Muscle of leg (tissue), 11 donors: ENCODE data around the gene MIDN. TPM values are rescaled to one million over a fixed set of nuclear protein-coding genes. Genes with fewer than 3 reads are reported as not detected.

Experiments
- DNase-seq: peaks from one replicate; pipeline ENCODE4 v3.0.0; 2013
- H3K27ac ChIP-seq: one replicate; pipeline ENCODE4 v1.5.1; 2013; ENCODE audit warnings: mild to moderate bottlenecking, low read length, control low read depth
- H3K27me3 ChIP-seq: one replicate; pipeline ENCODE4 v1.6.1; 2013; ENCODE audit warnings: low read length; ENCODE audit not compliant: control insufficient read depth, insufficient read depth
- H3K36me3 ChIP-seq: one replicate; pipeline ENCODE4 v1.6.1; 2013; ENCODE audit warnings: low read length; ENCODE audit not compliant: control insufficient read depth, insufficient read depth
- H3K4me1 ChIP-seq: one replicate; pipeline ENCODE4 v1.6.1; 2013; ENCODE audit warnings: low read length; ENCODE audit not compliant: control insufficient read depth, insufficient read depth
- H3K4me3 ChIP-seq: one replicate; pipeline ENCODE4 v1.5.1; 2013; ENCODE audit warnings: low read length, control low read depth
- H3K9me3 ChIP-seq: replicated peaks from 2 replicates; pipeline ENCODE4 v1.6.1; 2013; ENCODE audit warnings: low read depth, low read length; ENCODE audit not compliant: control insufficient read depth
- WGBS: methylation state at CpG from one replicate; pipeline ENCODE4 v1.1.5; 2013; ENCODE audit warnings: missing lambda C conversion rate; ENCODE audit not compliant: insufficient coverage; 5-methylcytosine and 5-hydroxymethylcytosine counted together
- polyA plus RNA-seq, 8 donors: library from polyadenylated mRNA; unstranded; fragments of 120-200 nt; gene quantifications; one replicate each; pipeline versions ENCODE4 v1.2.1 to v1.2.3, GENCODE V29; 2013; ENCODE audit warnings: inconsistent platforms in 1 of 8, low replicate concordance in 1 of 8; ENCODE audit not compliant: insufficient read length in 8 of 8, insufficient read depth in 1 of 8
- total RNA-seq: library from RNA; stranded (reverse); fragments of 120-200 nt; gene quantifications from one replicate; pipeline ENCODE4 v1.2.4, GENCODE V29; 2013

MIDN gene
- total and polyA plus RNA-seq, 9 donors: 9.2 to 54.7 (median 38.9) TPM

DNA sequence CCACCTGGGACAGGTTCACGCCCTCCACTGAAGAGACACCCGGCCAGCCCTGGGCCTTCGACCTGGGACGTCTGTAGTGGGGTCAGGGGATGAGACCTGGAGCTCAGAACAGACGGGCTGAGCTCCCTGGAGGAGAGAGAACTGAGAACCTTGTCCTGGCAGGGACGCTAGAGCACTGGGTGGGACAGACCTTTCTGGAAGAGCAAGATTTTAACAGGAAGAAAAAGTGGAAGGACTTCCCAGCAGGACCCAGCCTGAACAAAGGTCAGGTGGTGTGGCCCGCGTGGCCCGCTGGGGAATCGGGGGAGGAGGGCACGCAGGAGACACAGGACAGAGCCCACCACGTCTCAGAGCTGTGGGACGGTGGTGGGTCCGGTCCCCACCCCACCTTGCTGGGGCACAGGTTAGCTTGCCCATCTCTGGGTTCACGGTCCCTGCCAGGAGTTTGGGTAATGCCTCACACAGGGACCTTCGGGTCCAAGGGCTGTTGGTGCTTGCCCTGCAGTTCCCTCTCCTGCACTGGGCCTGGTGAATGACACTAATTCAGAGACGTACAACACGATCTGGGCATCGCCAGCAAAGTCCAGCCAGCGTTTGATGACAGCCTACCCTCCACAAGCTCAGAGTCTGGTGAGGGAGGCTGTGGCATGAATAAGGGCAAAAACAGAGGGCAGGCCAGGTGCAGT, 36.1 kb downstream of the MIDN start:
- peak; percentile 8 for DNase-seq
- Histone ChIP-seq H3K4me3 (no peak overlapping the region), H3K9me3 (no peaks in the 10 kb centered on the region), H3K27ac (no peak overlapping the region), H3K27me3 (peaks cover 50% of the 10 kb centered on the region), H3K36me3 (peaks cover 2% of the 10 kb centered on the region), H3K4me1 (peaks cover 28% of the 10 kb centered on the region)
- WGBS: 73% methylated on average over 17 of the region's 20 CpGs

DNA sequence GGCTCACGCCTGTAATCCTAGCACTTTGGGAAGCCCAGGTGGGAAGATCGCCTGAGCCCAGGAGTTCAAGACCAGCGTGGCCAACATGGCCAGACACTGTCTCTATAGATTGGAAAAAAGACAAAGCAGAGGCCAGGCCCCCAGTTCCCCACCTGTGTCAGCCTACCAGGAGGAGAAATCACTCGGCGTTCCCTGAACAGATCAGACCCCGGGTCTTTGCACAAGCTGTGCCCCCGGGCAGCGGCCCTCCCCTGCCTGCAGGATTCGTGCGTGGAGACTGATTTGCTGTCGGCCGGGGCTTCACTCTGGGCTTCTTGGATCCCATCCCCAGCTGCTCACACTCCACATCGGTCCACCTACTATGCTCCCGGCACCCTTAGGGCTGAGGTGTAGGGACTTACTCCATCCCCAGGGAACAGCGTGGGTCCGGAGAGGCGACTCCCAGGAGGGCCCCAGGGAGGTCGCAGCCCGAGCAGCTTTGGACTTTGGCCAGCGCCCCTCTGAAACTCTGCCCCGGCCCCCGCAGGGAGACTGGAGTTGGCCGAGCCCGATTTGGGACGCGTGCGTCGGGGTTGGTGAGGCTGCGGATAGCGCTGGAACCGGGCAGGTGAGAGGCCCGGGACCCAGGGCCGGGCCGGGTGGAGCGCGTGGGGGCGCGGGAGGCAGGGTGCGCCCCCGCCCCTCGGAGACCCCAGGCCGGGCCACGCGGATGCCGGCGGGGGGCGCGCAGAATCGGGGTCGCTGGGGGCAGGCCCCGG, 36.8 kb downstream of the MIDN start:
- Histone ChIP-seq H3K9me3 (no peaks in the 10 kb centered on the region), H3K4me1 (peaks cover 22% of the 10 kb centered on the region), H3K4me3 (no peak overlapping the region), H3K36me3 (no peaks in the 10 kb centered on the region), H3K27me3 (peaks cover 53% of the 10 kb centered on the region), H3K27ac (no peak overlapping the region)
- 12% methylated on average over 49 of the region's 51 CpGs for WGBS
- peak; percentile 28 for DNase-seq

DNA sequence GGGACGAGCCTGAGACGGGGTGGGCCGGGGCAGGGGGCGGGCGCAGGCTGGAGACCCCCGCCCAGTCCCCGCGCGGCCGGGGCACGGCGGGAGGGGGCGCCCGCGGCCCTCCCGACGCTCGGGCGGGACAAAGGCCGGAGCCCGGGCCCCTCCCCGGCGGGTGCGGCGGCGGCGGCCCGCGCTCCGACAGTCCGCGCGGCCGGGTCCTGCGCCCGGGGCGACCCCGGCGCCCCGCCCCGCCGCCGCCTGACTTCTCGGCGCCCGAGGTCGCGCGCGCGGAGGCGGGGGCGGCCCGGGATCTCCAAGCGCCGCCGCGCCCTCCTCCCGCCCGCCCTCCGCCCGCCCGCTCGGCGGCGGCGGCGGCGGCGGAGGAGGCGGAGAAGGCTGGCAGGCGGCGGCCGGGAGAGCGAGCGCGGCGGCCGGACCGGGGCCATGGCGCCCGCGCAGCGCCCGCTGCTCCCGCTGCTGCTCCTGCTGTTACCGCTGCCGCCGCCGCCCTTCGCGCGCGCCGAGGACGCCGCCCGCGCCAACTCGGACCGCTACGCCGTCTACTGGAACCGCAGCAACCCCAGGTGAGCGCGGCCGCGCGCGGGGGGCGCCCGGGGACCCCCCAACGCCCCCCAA, 37.5 kb downstream of the MIDN start, which contains the start of gene EFNA2:
TSS of gene EFNA2 (plus strand) at position 137 of the 624 bp plus-strand sequence. CDS start at position 433, 296 bp downstream.
- no peaks in the 10 kb centered on the region for H3K36me3 ChIP-seq
- H3K9me3 ChIP-seq: no peaks in the 10 kb centered on the region
- H3K27me3 ChIP-seq: peaks cover 53% of the 10 kb centered on the region
- DNase-seq: peak; percentile 33
- no peak within 1 kb of the TSS for H3K27ac ChIP-seq
- peaks cover 22% of the 10 kb centered on the region for H3K4me1 ChIP-seq
- H3K4me3 ChIP-seq: peak within 1 kb of the TSS; percentile 30
- WGBS: under 1% methylated on average over 112 of the region's 113 CpGs

DNA sequence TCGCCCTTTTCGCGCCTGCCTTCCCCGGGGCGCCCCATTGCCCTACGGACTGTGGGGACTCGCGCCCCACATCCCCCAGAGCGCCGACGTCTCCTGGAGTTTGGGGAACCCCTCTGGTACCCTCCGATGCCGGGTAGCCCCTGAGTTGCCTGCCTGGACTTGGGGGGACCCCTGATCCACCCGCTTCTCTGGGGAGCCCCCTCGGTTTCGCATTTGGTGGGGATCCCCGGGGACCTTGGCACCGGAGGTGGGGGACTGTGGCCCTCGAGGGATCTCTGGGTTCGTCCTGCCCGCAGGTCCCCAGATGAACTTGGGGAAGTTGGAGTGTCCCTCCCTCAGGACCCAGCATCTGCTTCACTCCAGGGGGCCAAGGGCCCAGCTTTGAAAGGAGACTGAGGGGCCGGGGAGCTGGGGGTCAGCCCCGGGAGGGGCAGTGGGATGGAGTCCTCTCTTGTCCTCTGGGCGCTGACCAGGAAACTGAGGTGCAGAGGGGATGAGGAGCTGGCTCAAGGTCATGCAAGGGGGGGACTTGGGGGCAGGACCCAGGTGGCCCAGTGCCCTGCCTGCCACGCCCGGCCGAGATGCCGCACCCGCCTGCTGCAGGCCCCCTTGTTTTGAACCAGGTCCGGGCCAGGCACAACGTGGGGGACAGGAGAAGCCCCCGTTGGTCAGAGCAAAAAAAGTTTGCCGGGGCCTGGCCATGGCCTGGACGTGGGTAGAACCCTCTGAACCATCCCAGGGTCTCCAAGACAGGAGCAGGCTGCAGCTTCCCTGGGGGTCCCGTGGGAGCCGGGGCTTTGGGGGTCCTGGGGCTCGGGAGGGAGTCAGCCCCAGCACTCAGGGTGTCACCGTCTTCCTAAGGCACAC, 38.3 kb downstream of the MIDN start:
- H3K4me3 ChIP-seq: peak overlapping the region; percentile 30
- no peak overlapping the region for H3K27ac ChIP-seq
- 15% methylated on average over 34 of the region's 38 CpGs for WGBS
- H3K9me3 ChIP-seq: no peaks in the 10 kb centered on the region
- DNase-seq: peak; percentile 17
- H3K36me3 ChIP-seq: no peaks in the 10 kb centered on the region
- peaks cover 24% of the 10 kb centered on the region for H3K4me1 ChIP-seq
- H3K27me3 ChIP-seq: peaks cover 57% of the 10 kb centered on the region

DNA sequence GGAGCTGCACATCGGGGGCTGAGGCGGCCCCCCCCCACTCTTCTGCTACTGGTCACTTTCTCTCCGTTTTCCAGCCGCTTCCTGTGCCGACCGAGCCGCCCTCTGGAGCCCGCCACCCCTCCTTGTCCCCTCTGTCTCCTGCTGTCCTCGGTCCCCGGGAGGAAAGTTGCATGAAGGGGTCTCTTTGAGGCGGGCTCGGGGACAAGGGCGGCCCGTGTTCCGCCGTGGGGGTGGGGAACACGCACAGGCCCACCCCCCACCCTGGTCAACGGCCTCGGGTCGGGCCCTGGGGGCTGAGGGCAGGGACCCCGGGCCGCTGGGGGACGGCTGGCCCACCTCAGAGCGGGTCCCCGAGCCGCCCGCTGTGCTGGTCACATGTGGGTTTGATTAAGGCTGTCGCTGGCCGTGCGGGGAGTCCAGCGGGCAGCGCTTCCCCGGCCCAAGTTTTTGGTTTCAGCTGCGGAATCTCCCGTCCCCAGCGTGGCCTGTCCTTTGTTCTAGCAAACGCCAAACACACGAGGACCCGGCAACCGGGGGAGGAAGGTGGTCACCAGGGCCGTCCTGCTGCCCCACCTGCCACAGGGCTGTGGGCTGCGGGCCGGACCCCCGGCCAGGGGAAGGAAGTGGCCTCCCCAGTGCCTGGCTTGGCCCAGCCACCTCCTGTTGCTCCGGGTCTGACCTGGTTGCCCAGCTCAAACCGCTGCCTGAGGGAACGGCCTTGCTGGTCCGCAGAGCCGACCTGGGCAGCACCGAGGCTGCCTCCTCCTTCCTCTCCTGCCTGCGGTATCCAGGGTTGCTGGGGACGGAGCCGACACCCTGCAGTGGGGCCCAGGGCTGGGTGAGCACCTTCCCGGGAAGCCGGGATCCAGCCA, 39.2 kb downstream of the MIDN start:
- 18% methylated on average over 34 of the region's 55 CpGs for WGBS
- Histone ChIP-seq H3K4me1 (peaks cover 31% of the 10 kb centered on the region), H3K27me3 (peaks cover 65% of the 10 kb centered on the region), H3K4me3 (no peak overlapping the region), H3K27ac (no peak overlapping the region), H3K9me3 (no peaks in the 10 kb centered on the region), H3K36me3 (no peaks in the 10 kb centered on the region)
- DNase-seq: peak; percentile 15

DNA sequence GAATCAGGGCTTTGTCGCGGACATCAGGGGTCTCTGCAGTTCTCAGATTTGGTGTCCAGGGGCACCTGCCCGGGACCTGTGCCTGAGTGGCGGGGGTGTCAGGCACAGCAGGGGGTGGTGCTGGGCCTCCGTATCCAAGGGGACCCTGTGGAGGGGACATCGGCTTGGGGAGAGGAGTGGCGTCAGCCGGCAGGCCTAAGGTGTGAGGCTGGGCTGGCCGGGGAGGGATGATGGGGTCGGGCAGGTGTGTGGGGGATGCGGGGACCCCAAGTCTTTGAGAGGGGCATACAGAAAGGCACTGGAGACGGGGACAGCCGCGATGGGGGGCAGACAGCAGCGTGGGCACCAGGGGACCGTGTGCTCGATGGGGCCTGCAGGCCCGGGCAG, 39.8 kb downstream of the MIDN start:
- 70% methylated on average over 17 of the region's 18 CpGs for WGBS
- H3K4me3 ChIP-seq: no peak overlapping the region
- no peak for DNase-seq
- no peak overlapping the region for H3K27ac ChIP-seq
- no peaks in the 10 kb centered on the region for H3K9me3 ChIP-seq
- peaks cover 60% of the 10 kb centered on the region for H3K27me3 ChIP-seq
- H3K36me3 ChIP-seq: no peaks in the 10 kb centered on the region
- H3K4me1 ChIP-seq: peaks cover 31% of the 10 kb centered on the region

DNA sequence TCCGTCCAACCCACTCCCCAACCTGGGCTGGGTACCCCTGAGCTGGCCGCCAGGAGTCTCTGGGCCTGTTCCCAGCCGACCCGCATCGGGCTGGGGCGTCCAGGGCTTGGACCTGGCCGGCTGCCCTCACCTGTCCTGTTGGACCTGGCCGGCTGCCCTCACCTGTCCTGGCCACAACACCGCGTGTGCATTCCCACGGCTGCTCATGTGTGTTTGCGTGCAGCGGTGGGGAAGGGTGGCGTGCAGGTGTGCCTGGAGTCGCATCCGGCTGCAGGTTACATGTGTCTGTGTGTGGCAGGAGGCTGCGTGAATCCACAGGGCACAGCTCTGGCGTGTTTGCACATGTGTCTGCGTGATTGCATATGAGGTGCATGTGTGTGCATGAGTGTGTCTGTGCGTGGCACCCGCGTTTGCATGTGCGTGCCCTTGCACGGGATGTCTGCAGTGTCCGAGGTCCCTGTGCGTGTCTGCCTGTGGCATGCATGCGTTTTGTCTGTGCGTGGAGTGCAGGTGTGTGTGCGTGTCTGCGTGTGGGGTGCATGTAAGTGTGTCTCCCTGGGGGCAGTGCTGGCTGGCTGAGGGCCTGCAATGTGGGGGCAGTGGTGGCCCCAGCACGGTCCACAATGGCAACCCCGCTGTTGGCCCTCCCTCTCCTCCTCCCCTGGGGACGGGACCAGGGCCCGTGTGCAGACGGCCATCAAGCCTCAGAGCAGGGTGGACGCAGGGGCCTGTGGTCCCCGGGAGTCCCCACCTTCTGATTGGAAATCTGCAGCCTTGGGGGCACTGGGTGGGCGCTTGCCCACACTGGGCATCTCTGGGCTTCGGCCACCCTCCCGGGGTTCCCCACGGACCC, 40.7 kb downstream of the MIDN start:
- peaks cover 31% of the 10 kb centered on the region for H3K4me1 ChIP-seq
- H3K4me3 ChIP-seq: no peak overlapping the region
- no peaks in the 10 kb centered on the region for H3K9me3 ChIP-seq
- no peak for DNase-seq
- no peaks in the 10 kb centered on the region for H3K36me3 ChIP-seq
- WGBS: 81% methylated on average over 41 of the region's 41 CpGs
- H3K27ac ChIP-seq: no peak overlapping the region
- peaks cover 56% of the 10 kb centered on the region for H3K27me3 ChIP-seq

DNA sequence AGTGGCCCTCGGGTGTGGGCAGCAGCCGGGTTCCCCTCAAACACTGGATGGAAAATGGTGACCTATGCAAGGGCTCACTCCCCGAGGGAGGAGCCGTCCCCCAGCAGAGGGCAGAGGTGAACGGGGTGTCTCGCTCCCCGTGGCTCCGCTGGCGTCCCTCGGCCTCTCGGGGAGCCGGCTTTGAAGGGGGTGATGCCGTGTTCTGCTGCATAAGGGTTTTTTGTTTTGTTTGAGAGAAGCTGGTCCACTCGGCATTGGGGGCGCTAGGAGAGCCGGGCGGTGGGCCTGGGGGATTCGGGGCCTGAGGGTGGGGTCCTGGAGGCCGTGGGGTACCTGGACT, 41.3 kb downstream of the MIDN start:
- Histone ChIP-seq H3K4me1 (peaks cover 31% of the 10 kb centered on the region), H3K9me3 (no peaks in the 10 kb centered on the region), H3K4me3 (no peak overlapping the region), H3K27ac (no peak overlapping the region), H3K36me3 (no peaks in the 10 kb centered on the region), H3K27me3 (peaks cover 53% of the 10 kb centered on the region)
- 76% methylated on average over 19 of the region's 19 CpGs for WGBS
- no peak for DNase-seq
